BJ (cell line): ENCODE data around the gene AKAP14. TPM values are rescaled to one million over a fixed set of nuclear protein-coding genes. Genes with fewer than 3 reads are reported as not detected.

ENCODE experiments used
- CTCF ChIA-PET: fragments of 350-600 bp; formaldehyde crosslinking; extraction: SDS; loops from one replicate; lab custom pipeline; 2021; ENCODE audit warnings: antibody characterized with exemption, inconsistent platforms; lab: Yijun Ruan, JAX
- POLR2A ChIA-PET: fragments of 300-600 bp; sonication (Branson Sonifier 250); formaldehyde crosslinking; extraction: SDS; loops from one replicate; lab custom pipeline; 2021; ENCODE audit warnings: antibody characterized with exemption; lab: Charles Lee
- DNase-seq: peaks from one replicate; pipeline ENCODE4 v3.0.0-alpha.2; 2011; ENCODE audit warnings: low read depth
- H3K27me3 ChIP-seq: 2 replicates; pipeline ENCODE4 v1.6.0; 2011; ENCODE audit warnings: low read length; ENCODE audit not compliant: control insufficient read depth, insufficient read depth
- H3K36me3 ChIP-seq: 2 replicates; pipeline ENCODE4 v1.5.1; 2011; ENCODE audit warnings: low read length; ENCODE audit not compliant: control insufficient read depth, insufficient read depth
- H3K4me3 ChIP-seq: 2 replicates; pipeline ENCODE4 v1.5.1; 2011; ENCODE audit warnings: low read depth, mild to moderate bottlenecking, control low read depth, low read length
- polyA plus RNA-seq: library from polyadenylated mRNA; depleted of rRNA; stranded (reverse); fragments of >200 nt; gene quantifications from 2 replicates; pipeline ENCODE4 v1.2.3, GENCODE V29; 2011
- TF ChIP-seq, protein P1 (sequence below): IDR thresholded peaks from 2 replicates; pipeline ENCODE4 v1.5.1; 2011; ENCODE audit warnings: low read depth, mild to moderate bottlenecking, control low read depth, inconsistent platforms, low read length, moderate library complexity; ENCODE audit not compliant: insufficient read depth

Gene AKAP14
- polyA plus RNA-seq, 1 experiment, result not detected

DNA sequence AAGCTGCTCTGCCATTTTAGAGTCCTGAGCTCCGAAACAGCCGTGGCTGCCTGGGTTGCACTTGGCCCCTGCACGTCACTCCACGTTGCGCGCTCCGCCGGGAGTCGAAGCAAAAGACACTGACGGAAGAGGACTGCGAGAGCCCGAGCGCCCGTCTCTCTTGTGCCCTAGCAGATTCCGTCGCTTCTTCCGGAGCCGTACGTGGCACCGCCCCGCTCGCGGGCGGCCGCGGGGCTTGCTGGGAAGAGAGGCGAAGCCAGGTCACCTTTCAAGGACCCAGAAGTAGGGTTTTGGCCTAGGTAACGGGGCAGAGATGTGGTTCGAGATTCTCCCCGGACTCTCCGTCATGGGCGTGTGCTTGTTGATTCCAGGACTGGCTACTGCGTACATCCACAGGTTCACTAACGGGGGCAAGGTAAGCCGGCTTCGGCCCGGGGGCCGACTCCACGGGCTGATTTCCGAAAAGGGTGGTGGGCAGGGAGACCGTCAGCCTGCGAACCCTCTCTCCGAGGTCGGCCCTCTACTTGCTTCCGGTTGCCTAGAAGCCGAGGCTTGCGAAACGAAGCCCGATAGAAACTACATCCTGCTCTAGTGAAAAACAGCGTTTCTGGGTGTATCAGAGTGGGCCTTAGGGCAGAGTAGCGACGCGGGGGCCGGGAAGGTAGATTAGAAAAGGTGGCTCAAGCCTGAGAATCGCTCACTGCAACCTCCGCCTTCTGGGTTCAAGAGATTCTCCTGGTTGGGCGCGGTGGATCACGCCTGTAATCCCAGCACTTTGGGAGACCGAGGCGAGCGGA, 23.9 kb upstream of the AKAP14 start, which contains the start of the genes NDUFA1 and RNF113A:
TSS of gene NDUFA1 (plus strand) at position 234 of the 797 bp plus-strand sequence. CDS start at position 314, 80 bp downstream.
TSS of gene RNF113A (minus strand) at position 135 of the 797 bp plus-strand sequence. CDS start at position 15, 120 bp downstream.
- CTCF ChIA-PET, result no interaction called here
- no peaks in the 10 kb centered on the region for H3K27me3 ChIP-seq
- no peaks in the 10 kb centered on the region for H3K36me3 ChIP-seq
- peak; percentile 37 for DNase-seq
- TF ChIP-seq, protein P1, sequence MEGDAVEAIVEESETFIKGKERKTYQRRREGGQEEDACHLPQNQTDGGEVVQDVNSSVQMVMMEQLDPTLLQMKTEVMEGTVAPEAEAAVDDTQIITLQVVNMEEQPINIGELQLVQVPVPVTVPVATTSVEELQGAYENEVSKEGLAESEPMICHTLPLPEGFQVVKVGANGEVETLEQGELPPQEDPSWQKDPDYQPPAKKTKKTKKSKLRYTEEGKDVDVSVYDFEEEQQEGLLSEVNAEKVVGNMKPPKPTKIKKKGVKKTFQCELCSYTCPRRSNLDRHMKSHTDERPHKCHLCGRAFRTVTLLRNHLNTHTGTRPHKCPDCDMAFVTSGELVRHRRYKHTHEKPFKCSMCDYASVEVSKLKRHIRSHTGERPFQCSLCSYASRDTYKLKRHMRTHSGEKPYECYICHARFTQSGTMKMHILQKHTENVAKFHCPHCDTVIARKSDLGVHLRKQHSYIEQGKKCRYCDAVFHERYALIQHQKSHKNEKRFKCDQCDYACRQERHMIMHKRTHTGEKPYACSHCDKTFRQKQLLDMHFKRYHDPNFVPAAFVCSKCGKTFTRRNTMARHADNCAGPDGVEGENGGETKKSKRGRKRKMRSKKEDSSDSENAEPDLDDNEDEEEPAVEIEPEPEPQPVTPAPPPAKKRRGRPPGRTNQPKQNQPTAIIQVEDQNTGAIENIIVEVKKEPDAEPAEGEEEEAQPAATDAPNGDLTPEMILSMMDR, result no peak
- H3K4me3 ChIP-seq, result peak within 1 kb of the TSS; percentile 59
- POLR2A ChIA-PET, result no interaction called here

GRCh38 chrX:119878740-119879139, 17.0 kb upstream of the AKAP14 start:
- no peak for DNase-seq
- Histone ChIP-seq H3K27me3 (no peaks in the 10 kb centered on the region), H3K36me3 (no peaks in the 10 kb centered on the region), H3K4me3 (no peak overlapping the region)
- CTCF ChIA-PET, result interaction anchor here (0.7 to 1.6 kb wide), 2 partner anchors 9 to 266 kb away, joined by 3 to 8 read pairs; no protein-coding TSS in a partner anchor
- POLR2A ChIA-PET, result no interaction called here
- TF ChIP-seq, protein P1, result no peak

DNA sequence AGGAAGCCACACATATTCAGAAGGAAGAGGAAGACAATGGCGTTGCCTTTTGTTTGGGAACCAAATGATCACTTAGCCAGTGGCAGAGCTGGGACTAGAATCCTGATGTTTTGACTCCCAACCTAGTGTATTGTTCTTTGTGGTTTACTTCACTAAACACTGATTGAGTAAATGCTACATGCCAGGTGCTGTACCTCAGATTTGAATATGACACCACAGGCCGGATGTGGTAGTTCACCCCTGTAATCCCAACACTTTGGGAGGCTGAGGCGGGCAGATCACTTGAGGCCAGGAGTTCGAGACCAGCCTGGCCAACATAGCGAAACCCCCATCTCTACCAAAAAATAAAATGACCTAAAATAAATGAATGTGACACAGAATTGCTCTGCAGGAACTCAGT, 15.6 kb upstream of the AKAP14 start:
- ChIA-PET CTCF (no interaction called here), POLR2A (no interaction called here)
- H3K27me3 ChIP-seq, result no peaks in the 10 kb centered on the region
- no peaks in the 10 kb centered on the region for H3K36me3 ChIP-seq
- TF ChIP-seq, protein P1, result no peak
- H3K4me3 ChIP-seq, result no peak overlapping the region
- DNase-seq, result no peak

- Histone ChIP-seq H3K27me3 (no peaks in the 10 kb centered on the region), H3K4me3 (no peak overlapping the region), H3K36me3 (no peaks in the 10 kb centered on the region)
- POLR2A ChIA-PET, result no interaction called here
- TF ChIP-seq, protein P1, result peak; percentile 75
- no peak for DNase-seq
- CTCF ChIA-PET, result interaction anchor here (0.7 kb wide), 1 partner anchor 153 kb away, joined by 3 read pairs; no protein-coding TSS in a partner anchor
These were observed 14.9 kb upstream of the AKAP14 start for GRCh38 chrX:119880552-119881437.
